Mesenchymal stem cell (in vitro differentiated cells and primary cell): ENCODE results near the gene SLU7.

Experiments
- DNase-seq: peaks from one replicate; pipeline ENCODE4 v3.0.0-alpha.2; 2013
- H2AFZ ChIP-seq: one replicate; pipeline ENCODE4 v1.6.1; 2013; ENCODE audit warnings: low read depth, mild to moderate bottlenecking, control low read depth, inconsistent platforms, low read length, moderate library complexity
- H2AK5ac ChIP-seq: 2 replicates; pipeline ENCODE4 v1.6.1; 2013; ENCODE audit warnings: low read length, moderate library complexity, mild to moderate bottlenecking, inconsistent platforms; ENCODE audit not compliant: severe bottlenecking
- H2BK120ac ChIP-seq: one replicate; pipeline ENCODE4 v1.6.1; 2013; ENCODE audit warnings: low read depth, mild to moderate bottlenecking, inconsistent platforms, low read length, moderate library complexity
- H2BK12ac ChIP-seq, 2 experiments: one replicate each; pipeline ENCODE4 v1.6.1; 2013; ENCODE audit warnings: inconsistent platforms in 2 of 2, low read length in 2 of 2, mild to moderate bottlenecking in 2 of 2, moderate library complexity in 2 of 2, control low read depth in 1 of 2
- H2BK15ac ChIP-seq: one replicate; pipeline ENCODE4 v1.6.1; 2013; ENCODE audit warnings: mild to moderate bottlenecking, low read depth, inconsistent platforms; ENCODE audit not compliant: poor library complexity, severe bottlenecking
- H2BK5ac ChIP-seq: 2 replicates; pipeline ENCODE4 v1.6.1; 2013; ENCODE audit warnings: low read depth, mild to moderate bottlenecking, low read length, control low read depth, inconsistent platforms; ENCODE audit not compliant: poor library complexity, severe bottlenecking
- H3K14ac ChIP-seq, 2 experiments: one replicate each; pipeline ENCODE4 v1.6.1; 2013; ENCODE audit warnings: inconsistent platforms in 2 of 2, low read length in 2 of 2, control low read depth in 1 of 2, mild to moderate bottlenecking in 1 of 2, moderate library complexity in 1 of 2
- H3K18ac ChIP-seq, 2 experiments: one replicate each; pipeline ENCODE4 v1.6.1; 2013; ENCODE audit warnings: inconsistent platforms in 2 of 2, low read length in 2 of 2, control low read depth in 1 of 2, low read depth in 1 of 2, mild to moderate bottlenecking in 1 of 2
- H3K23ac ChIP-seq, 2 experiments: one replicate each; pipeline ENCODE4 v1.6.1; 2013; ENCODE audit warnings: inconsistent platforms in 2 of 2, low read length in 2 of 2, mild to moderate bottlenecking in 2 of 2, moderate library complexity in 2 of 2, control low read depth in 1 of 2
- H3K27ac ChIP-seq: 2 replicates; pipeline ENCODE4 v1.5.1; 2013; ENCODE audit warnings: mild to moderate bottlenecking, moderate library complexity, low read length, control low read depth, inconsistent platforms; ENCODE audit not compliant: poor library complexity, severe bottlenecking
- H3K27me3 ChIP-seq, 2 experiments: 2 replicates each; pipeline versions ENCODE4 v1.6.1 to v1.7.0; 2013; ENCODE audit warnings: low read length in 2 of 2, mild to moderate bottlenecking in 2 of 2, moderate library complexity in 2 of 2, control low read depth in 1 of 2, inconsistent platforms in 1 of 2; ENCODE audit not compliant: control insufficient read depth in 1 of 2, insufficient read depth in 1 of 2
- H3K36me3 ChIP-seq, 2 experiments: 2 replicates each; pipeline versions ENCODE4 v1.6.1 to v1.7.0; 2013; ENCODE audit warnings: low read length in 2 of 2, control low read depth in 1 of 2, inconsistent platforms in 1 of 2, low read depth in 1 of 2, mild to moderate bottlenecking in 1 of 2; ENCODE audit not compliant: insufficient read depth in 2 of 2, control insufficient read depth in 1 of 2
- H3K4ac ChIP-seq, 2 experiments: one replicate each; pipeline ENCODE4 v1.6.1; 2013; ENCODE audit warnings: inconsistent platforms in 2 of 2, low read length in 2 of 2, mild to moderate bottlenecking in 2 of 2, moderate library complexity in 2 of 2, control low read depth in 1 of 2, low read depth in 1 of 2
- H3K4me1 ChIP-seq: 2 replicates; pipeline ENCODE4 v1.6.1; 2013; ENCODE audit warnings: low read depth, low read length, control low read depth; ENCODE audit not compliant: control insufficient read depth, insufficient read depth
- H3K4me2 ChIP-seq: 2 replicates; pipeline ENCODE4 v1.6.1; 2013; ENCODE audit warnings: low read length, mild to moderate bottlenecking, inconsistent platforms; ENCODE audit not compliant: poor library complexity, severe bottlenecking
- H3K4me3 ChIP-seq, 2 experiments: 2 replicates each; pipeline versions ENCODE4 v1.5.1 to v1.7.0; 2013; ENCODE audit warnings: low read length in 2 of 2, mild to moderate bottlenecking in 2 of 2, control low read depth in 1 of 2, low read depth in 1 of 2; ENCODE audit not compliant: insufficient read depth in 1 of 2
- H3K79me1 ChIP-seq: replicated peaks from 2 replicates; pipeline ENCODE4 v1.6.1; 2013; ENCODE audit warnings: mild to moderate bottlenecking, control low read depth, low read length, inconsistent platforms; ENCODE audit not compliant: poor library complexity, severe bottlenecking
- H3K9ac ChIP-seq: 2 replicates; pipeline ENCODE4 v1.7.0; 2013; ENCODE audit warnings: mild to moderate bottlenecking, low read length, moderate library complexity
- H3K9me3 ChIP-seq: 2 replicates; pipeline ENCODE4 v1.7.0; 2013; ENCODE audit warnings: mild to moderate bottlenecking, low read length; ENCODE audit not compliant: control insufficient read depth
- H4K8ac ChIP-seq: one replicate; pipeline ENCODE4 v1.6.1; 2013; ENCODE audit warnings: inconsistent platforms, mild to moderate bottlenecking, low read length, moderate library complexity
- H4K91ac ChIP-seq: one replicate; pipeline ENCODE4 v1.6.1; 2013; ENCODE audit warnings: mild to moderate bottlenecking, low read length, inconsistent platforms
- WGBS: methylation state at CpG from one replicate; pipeline ENCODE4 v1.1.7; 2013; ENCODE audit warnings: mixed read lengths; 5-methylcytosine and 5-hydroxymethylcytosine counted together

Gene SLU7

DNA sequence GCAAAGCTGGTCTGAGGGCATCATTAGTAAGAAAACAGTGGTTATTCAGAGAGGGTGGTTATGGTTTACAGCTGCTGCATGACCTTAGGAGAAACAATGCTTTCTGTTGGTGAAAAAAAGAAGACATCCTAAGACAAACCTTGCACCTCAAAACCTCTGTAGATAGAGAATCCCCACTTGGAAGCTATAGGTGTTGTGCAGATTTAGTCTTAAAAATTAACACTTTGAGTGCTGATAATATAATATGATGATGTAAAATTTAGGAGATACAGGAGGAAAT, 1.4 kb upstream of the SLU7 start:
- Histone ChIP-seq H3K27ac (no peak overlapping the region), H3K36me3 (peaks cover 0 to 4% of the 10 kb centered on the region in 2 experiments), H3K18ac (no peak overlapping the region), H3K4ac (no peak overlapping the region), H3K4me2 (no peak overlapping the region), H2BK15ac (no peak overlapping the region), H3K9me3 (no peaks in the 10 kb centered on the region), H2BK120ac (no peak overlapping the region), H3K9ac (peak overlapping the region; percentile 99), H3K4me3 (no peak overlapping the region), H3K14ac (no peak overlapping the region), H4K91ac (no peak overlapping the region), H2BK12ac (no peak overlapping the region), H3K27me3 (no peaks in the 10 kb centered on the region), H3K4me1 (peaks cover 8% of the 10 kb centered on the region), H3K79me1 (peaks cover 13% of the 10 kb centered on the region), H2AK5ac (no peak overlapping the region), H4K8ac (no peak overlapping the region), H2BK5ac (no peak overlapping the region), H3K23ac (no peak overlapping the region), H2AFZ (no peak overlapping the region)
- no peak for DNase-seq

GRCh38 chr5:160419458-160420330, 813 bp upstream of the SLU7 start:
- Histone ChIP-seq H3K14ac (no peak overlapping the region), H3K23ac (no peak overlapping the region)
- 87% methylated on average over 4 of the region's 11 CpGs for WGBS

GRCh38 chr5:160399402-160400353, 19.2 kb downstream of the SLU7 start, which contains the start of gene FAM200C:
Gene FAM200C (minus strand): TSS chr5:160400054. CDS start chr5:160395490, 4,564 bp downstream.
- Histone ChIP-seq H2AK5ac (peak within 1 kb of the TSS; percentile 98), H3K79me1 (peaks cover 11% of the 10 kb centered on the region), H2BK120ac (peak within 1 kb of the TSS; percentile 95), H3K4me3 (peak within 1 kb of the TSS; percentile 78 to 97), H4K8ac (peak within 1 kb of the TSS; percentile 91), H2BK5ac (peak within 1 kb of the TSS; percentile 46), H3K36me3 (peaks cover 11 to 40% of the 10 kb centered on the region in 2 experiments), H3K23ac (peak within 1 kb of the TSS in 1 of 2 experiments; percentile 56), H2BK12ac (no peak within 1 kb of the TSS), H3K4me2 (peak within 1 kb of the TSS; percentile 78), H3K18ac (peak within 1 kb of the TSS; percentile 93 to 96), H3K9me3 (no peaks in the 10 kb centered on the region), H3K9ac (peak within 1 kb of the TSS; percentile 97), H4K91ac (peak within 1 kb of the TSS; percentile 70), H2BK15ac (no peak within 1 kb of the TSS), H3K4ac (peak within 1 kb of the TSS; percentile 90 to 93), H3K14ac (peak within 1 kb of the TSS; percentile 76 to 98), H3K27ac (peak within 1 kb of the TSS; percentile 91), H3K4me1 (peaks cover 1% of the 10 kb centered on the region), H3K27me3 (no peaks in the 10 kb centered on the region), H2AFZ (no peak within 1 kb of the TSS)
- peak; percentile 96 for DNase-seq
- WGBS = 2% methylated on average over 39 of the region's 41 CpGs

More at GRCh38 chr5:160419458-160420330, 813 bp upstream of the SLU7 start:
- H3K4me1 ChIP-seq = peaks cover 8% of the 10 kb centered on the region
- H2BK120ac ChIP-seq = no peak overlapping the region
- no peak overlapping the region for H2BK5ac ChIP-seq
- H3K4me3 ChIP-seq = peak overlapping the region in 1 of 2 experiments; percentile 96
- no peak overlapping the region for H2BK15ac ChIP-seq
- H2BK12ac ChIP-seq = no peak overlapping the region
- peaks cover 11% of the 10 kb centered on the region for H3K79me1 ChIP-seq
- H3K4me2 ChIP-seq = peak overlapping the region; percentile 72
- H3K27ac ChIP-seq = peak overlapping the region; percentile 89
- peak overlapping the region in 1 of 2 experiments; percentile 32 for H3K4ac ChIP-seq
- H3K9me3 ChIP-seq = no peaks in the 10 kb centered on the region
- H3K36me3 ChIP-seq = peaks cover 0 to 9% of the 10 kb centered on the region in 2 experiments
- no peak overlapping the region for H2AFZ ChIP-seq
- H3K18ac ChIP-seq = peak overlapping the region in 1 of 2 experiments; percentile 28
- peak overlapping the region; percentile 99 for H3K9ac ChIP-seq
- peak overlapping the region; percentile 60 for H4K8ac ChIP-seq
- H3K27me3 ChIP-seq = no peaks in the 10 kb centered on the region
- no peak overlapping the region for H2AK5ac ChIP-seq
- H4K91ac ChIP-seq = no peak overlapping the region
- DNase-seq = no peak

DNA sequence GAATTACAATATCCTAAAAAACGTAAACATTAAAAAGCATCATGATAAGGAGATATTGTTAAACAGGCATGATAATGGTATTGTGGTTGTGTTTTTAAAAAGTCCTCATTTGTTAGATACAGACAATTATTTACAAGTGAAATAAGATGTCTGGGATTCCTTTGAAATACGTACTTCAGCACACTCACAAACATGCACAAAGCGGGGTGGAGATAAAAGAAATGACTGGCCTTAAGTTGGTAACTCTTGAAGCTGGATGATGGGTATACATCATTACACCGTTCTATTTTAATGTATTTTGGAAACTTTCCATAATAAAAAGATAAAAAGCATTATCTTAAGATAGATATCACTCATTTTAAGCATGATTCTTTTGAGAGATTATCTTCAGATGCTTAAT, 20.1 kb downstream of the SLU7 start:
- H3K36me3 ChIP-seq = peaks cover 3 to 31% of the 10 kb centered on the region in 2 experiments
- H2AFZ ChIP-seq = no peak overlapping the region
- no peak overlapping the region for H2BK12ac ChIP-seq
- H3K79me1 ChIP-seq = peaks cover 11% of the 10 kb centered on the region
- WGBS = no CpG with 5 or more reads among the region's 4 CpGs
- no peak overlapping the region for H2BK120ac ChIP-seq
- H3K14ac ChIP-seq = no peak overlapping the region
- no peak overlapping the region for H3K27ac ChIP-seq
- H3K27me3 ChIP-seq = no peaks in the 10 kb centered on the region
- no peaks in the 10 kb centered on the region for H3K9me3 ChIP-seq
- peak; percentile 37 for DNase-seq
- no peak overlapping the region for H4K8ac ChIP-seq
- H3K4me2 ChIP-seq = no peak overlapping the region
- no peak overlapping the region for H2BK5ac ChIP-seq
- peaks cover 1% of the 10 kb centered on the region for H3K4me1 ChIP-seq
- H2AK5ac ChIP-seq = no peak overlapping the region
- H4K91ac ChIP-seq = no peak overlapping the region
- H3K4ac ChIP-seq = no peak overlapping the region
- peak overlapping the region in 1 of 2 experiments; percentile 97 for H3K4me3 ChIP-seq
- no peak overlapping the region for H3K18ac ChIP-seq
- peak overlapping the region; percentile 97 for H3K9ac ChIP-seq
- H2BK15ac ChIP-seq = no peak overlapping the region
- H3K23ac ChIP-seq = no peak overlapping the region
